Femur (tissue), 1 donor: Measurements from ENCODE around the gene PCDHB5.
"Not testable (repeated sequence)": the region's sequence is repeated elsewhere in the genome, so short reads cannot be mapped to it uniquely, and the experiment has no call there.

ENCODE experiments used
- DNase-seq: peaks from one replicate; pipeline ENCODE4 v3.0.0-alpha.2; 2017

Gene PCDHB5

DNA sequence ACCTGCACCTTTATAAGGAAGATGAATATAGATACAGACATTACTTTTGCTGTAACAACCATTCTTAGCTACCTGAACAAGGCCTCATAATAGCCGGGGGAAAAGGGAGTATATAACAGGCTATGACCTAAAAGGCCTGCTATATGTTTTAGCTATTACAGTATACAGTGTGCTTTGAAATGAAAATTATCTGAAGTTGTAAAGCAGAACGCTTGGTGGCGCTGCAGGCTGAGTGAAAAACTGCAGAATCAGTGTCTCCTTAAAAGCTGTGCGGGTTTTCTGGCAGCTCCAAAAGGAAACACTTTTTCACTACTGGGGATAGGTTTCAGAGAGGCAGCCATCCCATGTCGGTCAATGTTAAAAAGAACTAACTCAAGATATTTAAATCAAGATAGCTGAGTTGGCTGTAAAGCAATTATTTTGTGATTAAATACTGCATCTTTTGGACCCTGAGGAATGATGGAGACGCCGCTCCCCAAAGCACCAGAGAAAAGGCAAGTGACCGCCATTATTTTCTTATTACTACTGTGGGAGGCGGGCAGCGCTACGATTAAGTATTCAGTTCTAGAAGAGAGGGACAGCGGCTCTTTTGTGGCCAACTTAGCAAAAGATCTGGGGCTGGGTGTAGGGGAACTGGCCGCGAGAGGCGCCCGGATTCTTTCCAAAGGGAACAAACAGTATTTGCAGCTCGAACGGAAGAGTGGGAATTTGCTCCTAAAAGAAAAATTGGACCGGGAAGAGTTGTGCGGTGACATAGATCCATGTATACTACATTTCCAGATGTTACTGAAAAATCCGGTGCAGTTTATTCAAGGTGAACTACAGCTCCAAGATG lies 20.8 kb downstream of the PCDHB5 start:
- no peak for DNase-seq

DNA sequence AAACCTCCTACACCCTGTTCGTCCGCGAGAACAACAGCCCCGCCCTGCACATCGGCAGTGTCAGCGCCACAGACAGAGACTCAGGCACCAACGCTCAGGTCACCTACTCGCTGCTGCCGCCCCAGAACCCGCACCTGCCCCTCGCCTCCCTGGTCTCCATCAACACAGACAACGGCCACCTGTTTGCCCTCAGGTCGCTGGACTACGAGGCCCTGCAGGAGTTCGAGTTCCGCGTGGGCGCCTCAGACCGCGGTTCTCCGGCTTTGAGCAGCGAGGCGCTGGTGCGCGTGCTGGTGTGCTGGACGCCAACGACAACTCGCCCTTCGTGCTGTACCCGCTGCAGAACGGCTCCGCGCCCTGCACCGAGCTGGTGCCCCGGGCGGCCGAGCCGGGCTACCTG lies 22.4 kb downstream of the PCDHB5 start:
- not testable (repeated sequence) for DNase-seq

DNA sequence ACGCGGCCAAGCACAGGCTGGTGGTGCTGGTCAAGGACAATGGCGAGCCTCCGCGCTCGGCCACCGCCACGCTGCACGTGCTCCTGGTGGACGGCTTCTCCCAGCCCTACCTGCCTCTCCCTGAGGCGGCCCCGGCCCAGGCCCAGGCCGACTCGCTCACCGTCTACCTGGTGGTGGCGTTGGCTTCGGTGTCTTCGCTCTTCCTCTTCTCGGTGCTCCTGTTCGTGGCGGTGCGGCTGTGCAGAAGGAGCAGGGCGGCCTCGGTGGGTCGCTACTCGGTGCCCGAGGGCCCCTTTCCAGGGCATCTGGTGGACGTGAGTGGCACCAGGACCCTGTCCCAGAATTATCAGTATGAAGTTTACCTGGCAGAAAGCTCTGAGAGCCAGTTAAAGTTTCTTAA lies 22.9 kb downstream of the PCDHB5 start:
- DNase-seq: not testable (repeated sequence)

DNA sequence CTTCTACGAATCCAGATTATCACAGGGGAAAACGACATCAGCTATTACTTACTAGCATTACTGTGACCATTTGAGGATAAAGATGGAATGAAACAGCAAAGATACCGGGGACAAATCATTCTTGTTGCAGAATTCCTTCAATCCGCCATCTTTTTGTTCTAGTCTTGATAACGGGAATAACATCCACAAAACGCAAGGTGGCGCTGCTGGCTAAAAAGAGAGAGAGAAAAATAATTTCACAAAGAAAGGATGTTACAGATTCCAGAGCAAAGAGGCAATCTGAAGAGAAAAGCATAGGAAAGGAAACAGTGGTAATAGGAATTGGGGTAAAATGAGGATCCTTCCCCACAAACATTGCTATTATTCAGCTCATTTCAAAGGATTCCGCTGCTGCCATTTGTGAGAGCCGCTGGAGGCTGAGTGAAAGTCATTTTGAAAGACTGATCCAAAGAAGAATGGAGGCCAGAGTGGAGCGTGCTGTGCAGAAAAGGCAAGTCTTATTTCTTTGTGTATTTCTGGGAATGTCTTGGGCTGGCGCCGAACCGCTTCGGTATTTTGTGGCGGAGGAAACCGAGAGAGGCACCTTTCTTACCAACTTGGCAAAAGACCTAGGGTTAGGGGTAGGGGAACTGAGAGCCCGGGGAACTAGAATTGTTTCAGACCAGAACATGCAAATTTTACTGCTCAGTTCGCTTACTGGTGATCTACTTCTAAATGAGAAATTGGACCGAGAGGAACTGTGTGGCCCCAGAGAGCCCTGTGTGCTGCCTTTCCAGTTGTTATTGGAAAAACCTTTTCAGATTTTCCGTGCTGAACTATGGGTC lies 37.6 kb downstream of the PCDHB5 start, which contains the start of gene PCDHB7:
TSS of gene PCDHB7 (plus strand) at position 264 of the 824 bp plus-strand sequence. CDS start at position 456, 192 bp downstream.
- DNase-seq: no peak

DNA sequence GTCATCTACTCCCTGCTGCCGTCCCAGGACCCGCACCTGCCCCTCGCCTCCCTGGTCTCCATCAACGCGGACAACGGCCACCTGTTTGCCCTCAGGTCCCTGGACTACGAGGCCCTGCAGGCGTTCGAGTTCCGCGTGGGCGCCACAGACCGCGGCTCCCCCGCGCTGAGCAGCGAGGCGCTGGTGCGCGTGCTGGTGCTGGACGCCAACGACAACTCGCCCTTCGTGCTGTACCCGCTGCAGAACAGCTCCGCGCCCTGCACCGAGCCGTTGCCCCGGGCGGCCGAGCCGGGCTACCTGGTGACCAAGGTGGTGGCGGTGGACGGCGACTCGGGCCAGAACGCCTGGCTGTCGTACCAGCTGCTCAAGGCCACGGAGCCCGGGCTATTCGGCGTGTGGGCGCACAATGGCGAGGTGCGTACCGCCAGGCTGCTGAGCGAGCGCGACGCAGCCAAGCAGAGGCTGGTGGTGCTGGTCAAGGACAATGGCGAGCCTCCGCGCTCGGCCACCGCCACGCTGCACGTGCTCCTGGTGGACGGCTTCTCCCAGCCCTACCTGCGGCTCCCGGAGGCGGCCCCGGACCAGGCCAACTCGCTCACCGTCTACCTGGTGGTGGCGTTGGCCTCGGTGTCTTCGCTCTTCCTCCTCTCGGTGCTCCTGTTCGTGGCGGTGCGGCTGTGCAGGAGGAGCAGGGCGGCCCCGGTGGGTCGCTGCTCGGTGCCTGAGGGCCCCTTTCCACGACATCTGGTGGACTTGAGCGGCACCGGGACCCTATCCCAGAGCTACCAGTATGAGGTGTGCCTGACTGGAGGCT lies 39.5 kb downstream of the PCDHB5 start:
- DNase-seq: not testable (repeated sequence)

DNA sequence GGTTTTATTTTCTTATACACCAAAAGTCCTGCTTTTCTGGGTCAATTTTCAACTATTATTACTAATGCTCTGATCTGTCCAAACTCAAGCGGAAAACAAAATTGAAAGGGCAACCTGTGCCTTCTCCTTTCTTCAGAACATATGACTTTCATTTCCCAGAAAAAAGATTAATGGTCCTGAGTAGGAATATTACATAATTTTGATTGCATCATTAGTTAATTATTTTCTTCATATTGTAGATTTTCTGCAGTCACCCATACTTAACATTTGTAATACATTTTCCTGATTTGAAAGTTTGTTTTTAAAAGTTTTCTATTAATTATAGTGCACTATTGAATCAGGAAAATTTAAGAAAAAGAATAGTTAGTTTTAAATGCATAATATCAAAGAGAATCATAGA lies 40.9 kb downstream of the PCDHB5 start:
- DNase-seq: no peak

DNA sequence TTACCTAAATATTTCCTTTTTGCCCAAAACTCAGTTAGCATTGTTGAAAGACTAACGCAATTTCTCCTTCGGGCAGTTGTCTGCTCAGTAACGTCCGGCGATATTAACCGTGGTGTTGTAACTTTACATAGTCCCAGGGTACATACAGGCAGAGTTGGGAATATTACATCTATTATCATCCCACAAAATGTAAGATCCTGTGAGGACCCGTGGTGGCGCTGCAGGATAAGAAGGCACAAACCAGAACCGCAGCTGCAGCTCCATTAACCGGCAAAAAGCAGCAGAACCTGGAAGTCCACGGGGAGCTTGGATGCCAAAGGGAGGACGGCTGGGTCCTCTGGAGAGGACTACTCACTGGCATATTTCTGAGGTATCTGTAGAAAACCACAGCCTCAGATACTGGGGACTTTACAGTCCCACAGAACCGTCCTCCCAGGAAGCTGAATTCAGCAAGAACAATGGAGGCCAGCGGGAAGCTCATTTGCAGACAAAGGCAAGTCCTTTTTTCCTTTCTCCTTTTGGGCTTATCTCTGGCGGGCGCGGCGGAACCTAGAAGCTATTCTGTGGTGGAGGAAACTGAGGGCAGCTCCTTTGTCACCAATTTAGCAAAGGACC lies 42.7 kb downstream of the PCDHB5 start, which contains the start of gene PCDHB8:
TSS of gene PCDHB8 (plus strand) at position 214 of the 615 bp plus-strand sequence. CDS start at position 459, 245 bp downstream.
- DNase-seq: not testable (repeated sequence)

DNA sequence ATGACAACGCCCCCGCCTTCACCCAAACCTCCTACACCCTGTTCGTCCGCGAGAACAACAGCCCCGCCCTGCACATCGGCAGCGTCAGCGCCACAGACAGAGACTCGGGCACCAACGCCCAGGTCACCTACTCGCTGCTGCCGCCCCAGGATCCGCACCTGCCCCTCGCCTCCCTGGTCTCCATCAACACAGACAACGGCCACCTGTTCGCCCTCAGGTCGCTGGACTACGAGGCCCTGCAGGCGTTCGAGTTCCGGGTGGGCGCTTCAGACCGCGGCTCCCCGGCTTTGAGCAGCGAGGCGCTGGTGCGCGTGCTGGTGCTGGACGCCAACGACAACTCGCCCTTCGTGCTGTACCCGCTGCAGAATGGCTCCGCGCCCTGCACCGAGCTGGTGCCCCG lies 44.4 kb downstream of the PCDHB5 start:
- not testable (repeated sequence) for DNase-seq

DNA sequence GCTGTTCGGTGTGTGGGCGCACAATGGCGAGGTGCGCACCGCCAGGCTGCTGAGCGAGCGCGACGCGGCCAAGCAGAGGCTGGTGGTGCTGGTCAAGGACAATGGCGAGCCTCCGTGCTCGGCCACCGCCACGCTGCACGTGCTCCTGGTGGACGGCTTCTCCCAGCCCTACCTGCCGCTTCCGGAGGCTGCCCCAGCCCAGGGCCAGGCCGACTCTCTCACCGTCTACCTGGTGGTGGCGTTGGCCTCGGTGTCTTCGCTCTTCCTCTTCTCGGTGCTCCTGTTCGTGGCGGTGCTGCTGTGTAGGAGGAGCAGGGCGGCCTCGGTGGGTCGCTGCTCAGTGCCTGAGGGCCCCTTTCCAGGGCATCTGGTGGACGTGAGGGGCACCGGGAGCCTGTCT lies 44.9 kb downstream of the PCDHB5 start:
- DNase-seq: not testable (repeated sequence)

DNA sequence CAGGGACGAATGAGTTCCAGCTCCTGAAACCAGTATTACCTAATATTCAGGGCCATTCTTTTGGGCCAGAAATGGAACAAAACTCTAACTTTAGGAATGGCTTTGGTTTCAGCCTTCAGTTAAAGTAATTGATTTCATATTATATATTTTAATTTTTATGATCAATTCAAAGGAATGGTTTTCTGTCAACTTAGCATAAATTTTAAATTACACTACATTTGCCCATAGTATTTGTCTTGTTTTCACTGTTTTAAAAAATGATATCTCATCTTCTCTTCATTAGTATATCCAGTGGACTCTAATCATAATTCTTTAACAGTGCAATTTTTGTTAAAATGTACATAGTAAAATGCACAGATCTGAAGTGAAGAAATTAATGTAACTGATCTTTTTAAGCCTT lies 45.3 kb downstream of the PCDHB5 start:
- DNase-seq: no peak

DNA sequence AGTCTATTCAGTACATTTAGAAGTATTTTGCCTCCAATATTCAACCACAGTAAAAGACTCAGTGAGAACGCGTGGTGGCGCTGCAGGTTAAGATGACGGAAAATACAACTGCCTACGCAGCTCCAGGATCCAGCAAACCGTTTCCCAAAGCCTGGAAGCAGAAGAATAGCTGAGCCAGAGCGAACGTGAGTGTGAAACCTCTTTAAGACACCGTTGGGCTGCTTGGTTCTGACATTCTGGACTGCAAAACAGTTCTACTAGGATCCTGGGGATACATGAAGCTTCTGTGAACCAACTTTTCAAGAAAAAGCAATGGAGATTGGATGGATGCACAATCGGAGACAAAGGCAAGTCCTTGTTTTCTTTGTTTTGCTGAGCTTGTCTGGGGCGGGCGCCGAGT lies 47.2 kb downstream of the PCDHB5 start, which contains the start of gene PCDHB16:
TSS of gene PCDHB16 (plus strand) at position 140 of the 400 bp plus-strand sequence. CDS start at position 313, 173 bp downstream.
- peak; percentile 41 for DNase-seq

DNA sequence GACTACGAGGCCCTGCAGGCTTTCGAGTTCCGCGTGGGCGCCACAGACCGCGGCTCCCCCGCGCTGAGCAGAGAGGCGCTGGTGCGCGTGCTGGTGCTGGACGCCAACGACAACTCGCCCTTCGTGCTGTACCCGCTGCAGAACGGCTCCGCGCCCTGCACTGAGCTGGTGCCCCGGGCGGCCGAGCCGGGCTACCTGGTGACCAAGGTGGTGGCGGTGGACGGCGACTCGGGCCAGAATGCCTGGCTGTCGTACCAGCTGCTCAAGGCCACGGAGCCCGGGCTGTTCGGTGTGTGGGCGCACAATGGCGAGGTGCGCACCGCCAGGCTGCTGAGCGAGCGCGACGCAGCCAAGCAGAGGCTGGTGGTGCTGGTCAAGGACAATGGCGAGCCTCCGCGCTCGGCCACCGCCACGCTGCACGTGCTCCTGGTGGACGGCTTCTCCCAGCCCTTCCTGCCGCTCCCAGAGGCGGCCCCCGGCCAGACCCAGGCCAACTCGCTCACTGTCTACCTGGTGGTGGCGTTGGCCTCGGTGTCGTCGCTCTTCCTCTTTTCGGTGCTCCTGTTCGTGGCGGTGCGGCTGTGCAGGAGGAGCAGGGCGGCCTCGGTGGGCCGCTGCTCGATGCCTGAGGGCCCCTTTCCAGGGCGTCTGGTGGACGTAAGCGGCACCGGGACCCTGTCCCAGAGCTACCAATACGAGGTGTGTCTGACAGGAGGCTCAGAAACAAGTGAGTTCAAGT lies 49.3 kb downstream of the PCDHB5 start:
- DNase-seq: not testable (repeated sequence)

DNA sequence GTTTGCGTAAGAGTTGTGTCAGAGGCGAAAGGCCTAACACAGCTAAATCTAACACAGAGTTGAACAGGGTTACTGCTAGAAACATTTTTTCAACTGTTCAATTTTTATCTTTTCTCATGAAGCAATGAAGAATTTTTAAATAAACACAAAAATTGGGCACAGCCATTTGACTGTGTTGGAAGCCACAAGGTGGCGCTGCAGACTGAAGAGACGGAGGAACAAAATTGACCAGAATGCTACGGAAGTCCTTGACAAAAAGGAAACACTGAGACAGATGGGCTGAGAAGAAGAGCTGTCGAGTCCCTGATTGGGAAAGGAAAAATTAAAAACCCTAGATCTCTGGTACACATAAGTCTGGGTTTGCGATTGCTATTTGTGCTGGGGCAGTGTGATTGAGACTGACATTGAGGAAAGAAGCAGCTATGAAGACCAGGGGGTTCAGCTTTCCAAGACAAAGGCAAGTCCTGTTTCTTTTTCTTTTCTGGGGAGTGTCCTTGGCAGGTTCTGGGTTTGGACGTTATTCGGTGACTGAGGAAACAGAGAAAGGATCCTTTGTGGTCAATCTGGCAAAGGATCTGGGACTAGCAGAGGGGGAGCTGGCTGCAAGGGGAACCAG lies 52.0 kb downstream of the PCDHB5 start, which contains the start of gene PCDHB9:
TSS of gene PCDHB9 (plus strand) at position 265 of the 616 bp plus-strand sequence. CDS start at position 423, 158 bp downstream.
- no peak for DNase-seq
